GM06990 (cell line): Measurements from ENCODE around the gene SRSF7.

Experiments used
- DNase-seq: peaks from one replicate; pipeline ENCODE4 v3.0.0-alpha.2; 2011; ENCODE audit not compliant: insufficient read length; ENCODE audit errors: extremely low read depth
- H3K27me3 ChIP-seq: replicated peaks from 2 replicates; pipeline ENCODE4 v1.6.0; 2011; ENCODE audit warnings: low read length; ENCODE audit not compliant: control insufficient read depth, insufficient read depth
- H3K36me3 ChIP-seq: 2 replicates; pipeline ENCODE4 v1.5.1; 2011; ENCODE audit warnings: low read length; ENCODE audit not compliant: control insufficient read depth, insufficient read depth
- H3K4me3 ChIP-seq: replicated peaks from 2 replicates; pipeline ENCODE4 v1.5.1; 2011; ENCODE audit warnings: low read depth, mild to moderate bottlenecking, control low read depth, low read length
- TF ChIP-seq, protein P1 (sequence below): IDR thresholded peaks from 2 replicates; pipeline ENCODE4 v1.5.1; 2011; ENCODE audit warnings: low read length, control low read depth, mild to moderate bottlenecking, inconsistent platforms; ENCODE audit not compliant: insufficient read depth, poor library complexity, severe bottlenecking

Gene SRSF7

DNA sequence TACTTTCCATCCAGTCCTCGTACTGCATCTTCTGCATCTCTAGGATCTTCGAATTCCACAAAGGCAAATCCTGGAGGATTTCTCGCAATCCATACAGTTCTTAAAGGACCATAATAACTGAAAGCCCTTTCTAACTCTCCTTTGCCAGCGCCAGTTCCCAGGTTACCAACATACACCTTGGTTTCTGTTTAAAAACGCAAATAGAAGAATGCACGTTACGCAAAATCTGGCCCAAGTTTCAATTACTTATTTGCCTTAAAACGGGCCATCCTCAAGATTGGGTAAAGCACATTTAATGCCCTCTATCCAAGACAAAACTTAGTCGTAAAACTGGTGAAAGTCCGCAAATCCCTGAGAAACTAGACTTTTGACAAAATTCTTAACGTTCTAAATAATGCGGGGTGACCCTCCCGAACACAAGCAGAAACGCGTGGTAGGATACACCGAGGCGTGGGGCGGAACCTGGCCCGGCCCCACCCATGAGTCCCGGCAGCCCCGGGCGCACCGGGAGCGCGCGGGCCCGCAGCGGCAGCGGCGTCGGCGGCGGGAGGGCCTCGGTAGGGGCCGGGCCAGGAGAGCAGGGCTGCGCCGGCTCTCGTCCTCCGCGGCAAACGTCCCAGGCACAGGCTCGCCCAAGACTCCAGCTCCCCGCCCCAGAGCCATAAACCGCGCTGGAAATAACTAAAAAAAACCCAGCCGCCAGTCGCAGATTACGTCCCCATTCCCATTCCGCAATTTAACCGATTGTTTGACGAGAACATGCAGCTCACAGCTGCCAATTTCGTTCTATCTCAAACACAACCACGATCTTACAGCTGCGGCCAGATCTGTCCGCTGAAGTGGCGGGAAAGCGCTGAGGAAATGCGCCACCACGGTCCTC lies 910 bp downstream of the SRSF7 start:
- H3K36me3 ChIP-seq = peaks cover 20% of the 10 kb centered on the region
- DNase-seq = peak; percentile 66
- TF ChIP-seq, protein P1, sequence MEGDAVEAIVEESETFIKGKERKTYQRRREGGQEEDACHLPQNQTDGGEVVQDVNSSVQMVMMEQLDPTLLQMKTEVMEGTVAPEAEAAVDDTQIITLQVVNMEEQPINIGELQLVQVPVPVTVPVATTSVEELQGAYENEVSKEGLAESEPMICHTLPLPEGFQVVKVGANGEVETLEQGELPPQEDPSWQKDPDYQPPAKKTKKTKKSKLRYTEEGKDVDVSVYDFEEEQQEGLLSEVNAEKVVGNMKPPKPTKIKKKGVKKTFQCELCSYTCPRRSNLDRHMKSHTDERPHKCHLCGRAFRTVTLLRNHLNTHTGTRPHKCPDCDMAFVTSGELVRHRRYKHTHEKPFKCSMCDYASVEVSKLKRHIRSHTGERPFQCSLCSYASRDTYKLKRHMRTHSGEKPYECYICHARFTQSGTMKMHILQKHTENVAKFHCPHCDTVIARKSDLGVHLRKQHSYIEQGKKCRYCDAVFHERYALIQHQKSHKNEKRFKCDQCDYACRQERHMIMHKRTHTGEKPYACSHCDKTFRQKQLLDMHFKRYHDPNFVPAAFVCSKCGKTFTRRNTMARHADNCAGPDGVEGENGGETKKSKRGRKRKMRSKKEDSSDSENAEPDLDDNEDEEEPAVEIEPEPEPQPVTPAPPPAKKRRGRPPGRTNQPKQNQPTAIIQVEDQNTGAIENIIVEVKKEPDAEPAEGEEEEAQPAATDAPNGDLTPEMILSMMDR = no peak
- H3K27me3 ChIP-seq = no peaks in the 10 kb centered on the region
- peak overlapping the region; percentile 87 for H3K4me3 ChIP-seq

DNA sequence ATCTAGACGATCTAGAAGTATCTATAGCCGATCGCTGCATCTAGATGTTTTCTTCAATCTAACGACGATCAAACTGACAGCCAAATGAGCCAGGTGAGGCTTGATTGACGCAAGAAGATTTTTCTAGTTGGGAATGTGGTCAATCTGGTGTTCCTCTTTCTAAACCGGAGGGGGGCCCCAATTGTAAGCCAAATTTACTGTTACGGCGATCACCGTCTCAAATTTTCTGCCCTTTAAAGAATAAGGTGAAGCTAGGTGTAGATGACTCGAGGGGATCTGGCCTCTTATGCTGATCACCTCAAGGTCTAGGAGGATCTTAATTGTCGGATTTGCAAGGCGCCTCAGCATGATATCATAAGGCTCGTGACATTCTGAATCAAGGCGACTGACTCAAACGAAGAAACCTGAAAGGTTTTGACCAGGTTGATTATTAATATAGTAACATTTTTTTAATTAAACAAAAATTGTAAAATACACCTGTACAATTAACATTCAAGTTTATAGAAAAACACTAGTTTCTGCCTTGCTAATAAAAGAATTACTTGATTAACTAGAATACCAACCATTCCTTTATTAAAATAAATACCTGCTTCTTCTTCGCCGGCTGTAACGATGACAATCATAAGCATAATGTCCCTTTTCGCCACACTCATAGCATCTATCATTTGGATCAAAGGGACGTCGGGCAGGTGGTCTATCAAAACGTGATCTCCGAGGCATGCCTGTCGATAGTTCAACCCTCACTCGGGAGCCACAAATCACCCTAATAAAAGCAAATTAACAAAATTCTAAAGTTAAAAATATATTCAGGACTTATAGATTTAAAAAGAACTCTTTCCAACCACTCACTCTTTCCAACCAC lies 2.0 kb downstream of the SRSF7 start:
- no peak for DNase-seq
- TF ChIP-seq, protein P1 = no peak
- Histone ChIP-seq H3K4me3 (peak overlapping the region; percentile 87), H3K36me3 (peaks cover 20% of the 10 kb centered on the region), H3K27me3 (no peaks in the 10 kb centered on the region)

DNA sequence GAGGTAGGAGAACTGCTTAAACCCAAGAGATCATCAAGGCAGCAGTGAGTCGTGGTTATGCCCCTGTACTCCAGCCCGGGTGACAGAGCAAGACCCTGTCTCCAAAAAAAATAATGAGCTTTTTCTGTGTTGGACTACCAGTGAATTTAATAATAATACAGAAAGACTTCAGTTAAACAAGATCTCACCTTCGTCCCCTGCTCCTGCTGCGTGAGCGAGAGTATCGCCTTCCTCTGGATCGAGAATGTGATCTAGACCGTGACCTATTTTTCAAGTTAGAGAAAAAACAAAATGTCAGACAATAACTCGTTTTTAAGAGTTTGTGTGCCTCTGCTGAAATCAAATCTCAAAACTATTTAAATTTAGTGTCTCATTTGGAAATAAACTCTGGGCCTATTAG lies 2.8 kb downstream of the SRSF7 start:
- TF ChIP-seq, protein P1 = no peak
- H3K27me3 ChIP-seq = no peaks in the 10 kb centered on the region
- H3K36me3 ChIP-seq = peaks cover 20% of the 10 kb centered on the region
- DNase-seq = no peak
- H3K4me3 ChIP-seq = no peak overlapping the region

DNA sequence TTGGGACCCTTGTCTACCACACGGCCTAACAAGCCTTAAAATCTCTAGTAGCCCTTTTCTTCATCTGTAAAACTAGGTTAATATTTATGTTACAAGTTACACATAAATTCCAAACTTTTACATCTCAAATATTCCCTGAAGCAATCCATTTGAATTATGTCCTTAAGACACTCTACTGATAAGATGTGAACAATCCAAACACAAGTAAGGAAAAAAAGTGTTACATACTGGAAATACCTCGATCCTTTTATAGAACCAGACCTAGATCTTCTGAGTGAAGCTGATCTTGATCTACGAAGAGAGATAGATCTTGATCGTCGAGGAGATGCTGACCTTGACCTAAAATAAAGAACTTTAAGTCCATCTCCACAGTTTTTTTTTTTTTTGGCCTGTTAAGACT lies 3.3 kb downstream of the SRSF7 start:
- H3K36me3 ChIP-seq = peaks cover 21% of the 10 kb centered on the region
- TF ChIP-seq, protein P1 = no peak
- no peak overlapping the region for H3K4me3 ChIP-seq
- no peaks in the 10 kb centered on the region for H3K27me3 ChIP-seq
- no peak for DNase-seq

DNA sequence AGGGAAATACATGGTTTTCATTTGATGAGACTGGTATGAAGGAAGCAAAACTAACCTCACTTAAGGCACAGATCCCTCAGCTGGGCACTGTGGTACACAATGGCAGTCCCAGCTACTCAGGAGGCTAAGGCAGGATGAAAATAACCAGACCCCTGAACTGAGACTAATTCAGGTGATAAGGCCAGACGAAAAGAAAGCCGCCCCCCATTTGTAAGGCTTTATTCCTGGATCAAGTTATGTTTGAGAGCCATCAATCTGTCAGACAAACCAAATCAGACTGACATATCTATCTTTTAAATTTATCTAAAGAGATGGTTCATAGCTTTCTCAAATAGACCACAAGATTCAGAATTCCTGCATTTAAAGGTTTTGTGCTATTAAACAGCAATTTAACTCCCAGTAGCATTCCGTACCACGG lies 4.1 kb downstream of the SRSF7 start:
- no peak for DNase-seq
- TF ChIP-seq, protein P1 = no peak
- Histone ChIP-seq H3K27me3 (no peaks in the 10 kb centered on the region), H3K36me3 (peaks cover 23% of the 10 kb centered on the region), H3K4me3 (no peak overlapping the region)
